ENCODE measurements around the gene BAIAP2. TPM values are rescaled to one million over a fixed set of nuclear protein-coding genes. Genes with fewer than 3 reads are reported as not detected.

The BAIAP2 gene
- total and polyA plus RNA-seq, 2 donors (not counting 3 experiments of a cell fraction or from before 2014, with no cell fraction given), result 12.3 to 18.6 TPM

DNA sequence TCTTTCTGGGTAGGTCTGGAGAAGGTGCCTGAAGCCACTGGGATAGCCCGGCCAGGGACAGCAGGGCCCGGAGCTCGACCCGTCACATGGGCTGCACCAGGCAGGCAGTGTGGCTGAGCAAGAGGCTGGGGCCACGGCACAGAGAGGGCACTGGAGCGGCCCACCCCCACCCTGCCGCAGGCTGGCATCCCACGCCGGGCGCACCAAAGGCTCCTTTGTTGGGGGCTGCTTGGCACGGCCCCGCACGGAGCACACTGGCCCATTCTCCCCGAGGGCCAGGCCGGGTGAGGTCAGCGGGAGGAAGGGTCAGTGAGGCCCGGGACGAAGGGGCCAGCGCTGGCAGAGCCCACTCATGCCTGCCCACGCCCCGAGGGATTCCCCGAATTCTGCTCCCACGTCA lies 93.8 kb downstream of the BAIAP2 start:
- TF ChIP-seq FOS (IDR thresholded peaks at IDR 0.05; ENCODE audit: borderline replicate concordance, insufficient read depth, low read length) (no peak), JUN (IDR thresholded peaks at IDR 0.05; ENCODE audit: borderline replicate concordance, insufficient read depth, insufficient read length, low read depth) (no peak), POLR2A (IDR thresholded peaks at IDR 0.05; ENCODE audit: low read depth, low read length) (no peak), POLR2AphosphoS5 (IDR thresholded peaks at IDR 0.05; ENCODE audit: insufficient read depth, low read depth, low read length) (no peak), EZH2 (IDR thresholded peaks at IDR 0.05; ENCODE audit: borderline replicate concordance, low read depth, low read length, severe bottlenecking) (no peak), MYC (IDR thresholded peaks at IDR 0.05; ENCODE audit: low read depth, low read length) (no peak), GATA2 (IDR thresholded peaks at IDR 0.05; ENCODE audit: insufficient read depth, insufficient read length, low read depth, low read length) (no peak)
- TF ChIP-seq, protein P1, sequence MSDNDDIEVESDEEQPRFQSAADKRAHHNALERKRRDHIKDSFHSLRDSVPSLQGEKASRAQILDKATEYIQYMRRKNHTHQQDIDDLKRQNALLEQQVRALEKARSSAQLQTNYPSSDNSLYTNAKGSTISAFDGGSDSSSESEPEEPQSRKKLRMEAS (IDR thresholded peaks at IDR 0.05; ENCODE audit: insufficient read depth, insufficient read length), result no peak
- TF ChIP-seq, protein P2, sequence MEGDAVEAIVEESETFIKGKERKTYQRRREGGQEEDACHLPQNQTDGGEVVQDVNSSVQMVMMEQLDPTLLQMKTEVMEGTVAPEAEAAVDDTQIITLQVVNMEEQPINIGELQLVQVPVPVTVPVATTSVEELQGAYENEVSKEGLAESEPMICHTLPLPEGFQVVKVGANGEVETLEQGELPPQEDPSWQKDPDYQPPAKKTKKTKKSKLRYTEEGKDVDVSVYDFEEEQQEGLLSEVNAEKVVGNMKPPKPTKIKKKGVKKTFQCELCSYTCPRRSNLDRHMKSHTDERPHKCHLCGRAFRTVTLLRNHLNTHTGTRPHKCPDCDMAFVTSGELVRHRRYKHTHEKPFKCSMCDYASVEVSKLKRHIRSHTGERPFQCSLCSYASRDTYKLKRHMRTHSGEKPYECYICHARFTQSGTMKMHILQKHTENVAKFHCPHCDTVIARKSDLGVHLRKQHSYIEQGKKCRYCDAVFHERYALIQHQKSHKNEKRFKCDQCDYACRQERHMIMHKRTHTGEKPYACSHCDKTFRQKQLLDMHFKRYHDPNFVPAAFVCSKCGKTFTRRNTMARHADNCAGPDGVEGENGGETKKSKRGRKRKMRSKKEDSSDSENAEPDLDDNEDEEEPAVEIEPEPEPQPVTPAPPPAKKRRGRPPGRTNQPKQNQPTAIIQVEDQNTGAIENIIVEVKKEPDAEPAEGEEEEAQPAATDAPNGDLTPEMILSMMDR (IDR thresholded peaks at IDR 0.05; ENCODE audit: extremely low read depth in 1 of 2, insufficient read depth in 1 of 2, low read depth in 1 of 2, low read length in 2 of 2), result no peak
- DNase-seq (ENCODE audit: low read depth, low spot score) (no peak), FAIRE-seq (no peak)
- H3K27ac ChIP-seq (ENCODE audit: insufficient read depth, low read depth, low read length), result no peak overlapping the region
- no peaks in the 10 kb centered on the region for H3K9me1 ChIP-seq (replicated peaks; ENCODE audit: control insufficient read depth, extremely low read depth, insufficient read depth, low read length)
- H3K9me3 ChIP-seq (replicated peaks; ENCODE audit: control insufficient read depth, insufficient read depth, low read length), result no peaks in the 10 kb centered on the region
- H3K27me3 ChIP-seq (ENCODE audit: control insufficient read depth in 2 of 2, insufficient read depth in 2 of 2, low read length in 2 of 2), result no peaks in the 10 kb centered on the region
- no peak overlapping the region for H3K9ac ChIP-seq (replicated peaks; ENCODE audit: extremely low read depth, insufficient read depth, low read length)
- H3K36me3 ChIP-seq (ENCODE audit: control insufficient read depth in 2 of 2, extremely low read depth in 1 of 2, insufficient read depth in 2 of 2, low read length in 2 of 2), result no peaks in the 10 kb centered on the region
- H3K79me2 ChIP-seq (ENCODE audit: control insufficient read depth, insufficient read depth, low read length), result no peaks in the 10 kb centered on the region
- H2AFZ ChIP-seq (ENCODE audit: low read depth, low read length), result no peak overlapping the region
- no peak overlapping the region for H3K4me3 ChIP-seq (replicated peaks in 1 of 3; ENCODE audit: insufficient read depth in 1 of 3, low read depth in 1 of 3, low read length in 3 of 3)
- ChIA-PET POLR2A (no interaction called here), CTCF (no interaction called here)
- intact Hi-C loops (cut with micrococcal nuclease), result no loop called here
- dilution Hi-C loops (cut with MboI; ENCODE audit: extremely low pct_ligation_motif_present, low sequenced_read_pairs), result no loop called here
- no TSS peak for BruUV-seq (replicated peaks)
- H4K20me1 ChIP-seq (replicated peaks; ENCODE audit: control insufficient read depth, extremely low read depth, insufficient read depth, low read length), result no peaks in the 10 kb centered on the region
- no peaks in the 10 kb centered on the region for H3K4me1 ChIP-seq (ENCODE audit: control insufficient read depth, extremely low read depth, insufficient read depth, low read length)
- H3K4me2 ChIP-seq (ENCODE audit: insufficient read depth, low read length), result no peak overlapping the region

Data from endothelial cell of umbilical vein (primary cell).